Hepatocyte (in vitro differentiated cells): ENCODE results near the gene ABO.

Experiments used
- EZH2 ChIP-seq: fragments of 200-600 bp; sonication (generic); IDR thresholded peaks from 2 replicates; pipeline ENCODE4 v1.6.1; 2016; ENCODE audit warnings: antibody characterized with exemption, mild to moderate bottlenecking, borderline replicate concordance
- EZH2phosphoT487 ChIP-seq: fragments of 200-600 bp; sonication (generic); IDR thresholded peaks from one replicate; pipeline ENCODE4 v1.6.1; 2018; ENCODE audit warnings: antibody characterized with exemption, mild to moderate bottlenecking, low read depth, moderate library complexity; ENCODE audit not compliant: unreplicated experiment, severe bottlenecking
- TF ChIP-seq, protein P1 (sequence below): fragments of 200-600 bp; sonication (generic); IDR thresholded peaks from 2 replicates; pipeline ENCODE4 v1.5.1; 2016; ENCODE audit warnings: antibody characterized with exemption, mild to moderate bottlenecking; ENCODE audit not compliant: poor library complexity

DNA sequence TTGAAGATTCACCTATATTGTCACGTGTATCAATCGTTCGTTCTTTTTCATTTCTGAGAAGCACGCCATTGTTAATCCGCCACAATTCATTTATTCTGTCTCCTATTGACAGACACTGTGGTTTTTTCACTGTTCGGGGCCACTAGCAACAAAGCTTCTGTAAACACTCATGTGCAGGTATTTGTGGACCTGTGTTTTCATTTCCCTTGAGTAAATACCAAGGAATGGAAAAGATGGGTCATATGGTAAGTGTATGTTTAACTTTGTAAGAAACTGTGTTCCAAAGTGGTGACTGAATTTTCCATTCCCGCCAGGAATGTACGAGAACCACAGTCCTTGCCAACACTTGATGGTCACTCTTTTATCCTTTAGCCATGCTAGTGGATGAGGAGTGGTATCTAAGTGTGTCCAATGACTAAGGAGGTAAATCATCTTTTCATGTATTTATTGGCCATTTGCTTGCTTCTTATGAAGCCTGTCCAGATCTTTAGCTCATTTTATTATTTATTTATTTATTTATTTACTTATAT is 10.7 kb downstream of the ABO start:
- TF ChIP-seq, protein P1, sequence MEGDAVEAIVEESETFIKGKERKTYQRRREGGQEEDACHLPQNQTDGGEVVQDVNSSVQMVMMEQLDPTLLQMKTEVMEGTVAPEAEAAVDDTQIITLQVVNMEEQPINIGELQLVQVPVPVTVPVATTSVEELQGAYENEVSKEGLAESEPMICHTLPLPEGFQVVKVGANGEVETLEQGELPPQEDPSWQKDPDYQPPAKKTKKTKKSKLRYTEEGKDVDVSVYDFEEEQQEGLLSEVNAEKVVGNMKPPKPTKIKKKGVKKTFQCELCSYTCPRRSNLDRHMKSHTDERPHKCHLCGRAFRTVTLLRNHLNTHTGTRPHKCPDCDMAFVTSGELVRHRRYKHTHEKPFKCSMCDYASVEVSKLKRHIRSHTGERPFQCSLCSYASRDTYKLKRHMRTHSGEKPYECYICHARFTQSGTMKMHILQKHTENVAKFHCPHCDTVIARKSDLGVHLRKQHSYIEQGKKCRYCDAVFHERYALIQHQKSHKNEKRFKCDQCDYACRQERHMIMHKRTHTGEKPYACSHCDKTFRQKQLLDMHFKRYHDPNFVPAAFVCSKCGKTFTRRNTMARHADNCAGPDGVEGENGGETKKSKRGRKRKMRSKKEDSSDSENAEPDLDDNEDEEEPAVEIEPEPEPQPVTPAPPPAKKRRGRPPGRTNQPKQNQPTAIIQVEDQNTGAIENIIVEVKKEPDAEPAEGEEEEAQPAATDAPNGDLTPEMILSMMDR = no peak
- TF ChIP-seq EZH2phosphoT487 (no peak), EZH2 (no peak)
